ENCODE results near the gene RAD51B.
A peak's percentile ranks its signal among the peaks of the same experiment; 100 is the strongest.
"Not testable (repeated sequence)": the region's sequence is repeated elsewhere in the genome, so short reads cannot be mapped to it uniquely, and the experiment has no call there.

The RAD51B gene

GRCh38 chr14:68249661-68250451 lies 430.3 kb downstream of the RAD51B start:
- Histone ChIP-seq H3K9ac (peak overlapping the region; percentile 48), H3K9me3 (no peaks in the 10 kb centered on the region), H3K4me1 (peaks cover 92% of the 10 kb centered on the region), H3K36me3 (no peaks in the 10 kb centered on the region), H4K20me1 (no peaks in the 10 kb centered on the region), H3K27me3 (no peaks in the 10 kb centered on the region), H3K27ac (peak overlapping the region; percentile 68), H3K4me2 (peak overlapping the region; percentile 76), H3K4me3 (no peak overlapping the region)
- TF ChIP-seq Cebpa-rat (IDR thresholded peaks at IDR 0.05): no peak

- Histone ChIP-seq H3K4me1 (peaks cover 98% of the 10 kb centered on the region), H3K36me3 (no peaks in the 10 kb centered on the region), H3K27ac (peak overlapping the region; percentile 68), H3K9ac (peak overlapping the region; percentile 17), H3K4me2 (peak overlapping the region; percentile 76), H4K20me1 (no peaks in the 10 kb centered on the region), H3K4me3 (no peak overlapping the region), H3K27me3 (no peaks in the 10 kb centered on the region), H3K9me3 (no peaks in the 10 kb centered on the region)
- TF ChIP-seq Cebpa-rat (IDR thresholded peaks at IDR 0.05): no peak
Measured at GRCh38 chr14:68250927-68251768, 431.6 kb downstream of the RAD51B start.

- Histone ChIP-seq H3K9ac (no peak overlapping the region), H3K4me2 (peak overlapping the region; percentile 76), H3K36me3 (no peaks in the 10 kb centered on the region), H3K4me1 (peaks cover 95% of the 10 kb centered on the region), H3K27ac (peak overlapping the region; percentile 68), H3K4me3 (no peak overlapping the region), H4K20me1 (no peaks in the 10 kb centered on the region), H3K9me3 (no peaks in the 10 kb centered on the region), H3K27me3 (no peaks in the 10 kb centered on the region)
- no peak for TF ChIP-seq Cebpa-rat (IDR thresholded peaks at IDR 0.05)
Measured at GRCh38 chr14:68251769-68252100, 432.2 kb downstream of the RAD51B start.

GRCh38 chr14:68253160-68253780 lies 433.7 kb downstream of the RAD51B start:
- no peak overlapping the region for H3K9ac ChIP-seq
- H3K36me3 ChIP-seq: no peaks in the 10 kb centered on the region
- no peak overlapping the region for H3K4me3 ChIP-seq
- H3K27me3 ChIP-seq: no peaks in the 10 kb centered on the region
- no peak overlapping the region for H3K4me2 ChIP-seq
- no peaks in the 10 kb centered on the region for H3K9me3 ChIP-seq
- no peaks in the 10 kb centered on the region for H4K20me1 ChIP-seq
- no peak overlapping the region; the same call in 1 of the 2 replicates for H3K27ac ChIP-seq
- H3K4me1 ChIP-seq: peaks cover 79% of the 10 kb centered on the region
- TF ChIP-seq Cebpa-rat (IDR thresholded peaks at IDR 0.05): no peak

- Histone ChIP-seq H3K36me3 (no peaks in the 10 kb centered on the region), H3K4me2 (peak overlapping the region; percentile 32; the same call in 1 of the 2 replicates), H3K9ac (no peak overlapping the region), H3K27ac (no peak overlapping the region), H4K20me1 (no peaks in the 10 kb centered on the region), H3K4me1 (peaks cover 78% of the 10 kb centered on the region), H3K4me3 (no peak overlapping the region), H3K9me3 (no peaks in the 10 kb centered on the region), H3K27me3 (no peaks in the 10 kb centered on the region)
- TF ChIP-seq Cebpa-rat (IDR thresholded peaks at IDR 0.05): no peak
Measured at GRCh38 chr14:68253878-68254528, 434.4 kb downstream of the RAD51B start.

GRCh38 chr14:68254669-68255527 lies 435.3 kb downstream of the RAD51B start:
- Histone ChIP-seq H3K4me3 (no peak overlapping the region), H3K27ac (no peak overlapping the region), H3K27me3 (no peaks in the 10 kb centered on the region), H3K9ac (no peak overlapping the region), H4K20me1 (no peaks in the 10 kb centered on the region), H3K36me3 (no peaks in the 10 kb centered on the region), H3K4me2 (peak overlapping the region; percentile 30), H3K9me3 (no peaks in the 10 kb centered on the region), H3K4me1 (peaks cover 71% of the 10 kb centered on the region)
- TF ChIP-seq Cebpa-rat (IDR thresholded peaks at IDR 0.05): no peak

GRCh38 chr14:68255693-68256178 lies 436.2 kb downstream of the RAD51B start:
- no peaks in the 10 kb centered on the region for H4K20me1 ChIP-seq
- no peaks in the 10 kb centered on the region for H3K9me3 ChIP-seq
- H3K27me3 ChIP-seq: no peaks in the 10 kb centered on the region
- H3K27ac ChIP-seq: no peak overlapping the region
- H3K4me1 ChIP-seq: peaks cover 71% of the 10 kb centered on the region
- no peak for TF ChIP-seq Cebpa-rat (IDR thresholded peaks at IDR 0.05)
- H3K36me3 ChIP-seq: no peaks in the 10 kb centered on the region
- H3K9ac ChIP-seq: no peak overlapping the region
- H3K4me3 ChIP-seq: no peak overlapping the region
- H3K4me2 ChIP-seq: peak overlapping the region; percentile 30; the same call in 1 of the 2 replicates

GRCh38 chr14:68257969-68258368 lies 438.4 kb downstream of the RAD51B start:
- Histone ChIP-seq H3K36me3 (no peaks in the 10 kb centered on the region), H3K9ac (no peak overlapping the region), H3K4me1 (peaks cover 69% of the 10 kb centered on the region), H3K27me3 (no peaks in the 10 kb centered on the region), H3K27ac (no peak overlapping the region), H4K20me1 (no peaks in the 10 kb centered on the region), H3K4me3 (no peak overlapping the region), H3K4me2 (no peak overlapping the region), H3K9me3 (no peaks in the 10 kb centered on the region)
- no peak for TF ChIP-seq Cebpa-rat (IDR thresholded peaks at IDR 0.05)

- Histone ChIP-seq H3K4me2 (peak overlapping the region; percentile 32; the same call in 1 of the 2 replicates), H3K4me1 (peaks cover 65% of the 10 kb centered on the region)
- not testable (repeated sequence) for H4K20me1 ChIP-seq, H3K4me3 ChIP-seq, H3K27ac ChIP-seq, H3K36me3 ChIP-seq, H3K9me3 ChIP-seq, H3K27me3 ChIP-seq, H3K9ac ChIP-seq
Measured at GRCh38 chr14:68258995-68259394, 439.4 kb downstream of the RAD51B start.
